GM18909 (cell line): Measurements from ENCODE around the gene EYS.

Experiments
- ATAC-seq: cut with Tn5 transposase; IDR thresholded peaks from one replicate; pipeline ENCODE4 v1.9.1; 2021; ENCODE audit warnings: mild to moderate bottlenecking; ENCODE audit not compliant: unreplicated experiment, poor library complexity

EYS gene

DNA sequence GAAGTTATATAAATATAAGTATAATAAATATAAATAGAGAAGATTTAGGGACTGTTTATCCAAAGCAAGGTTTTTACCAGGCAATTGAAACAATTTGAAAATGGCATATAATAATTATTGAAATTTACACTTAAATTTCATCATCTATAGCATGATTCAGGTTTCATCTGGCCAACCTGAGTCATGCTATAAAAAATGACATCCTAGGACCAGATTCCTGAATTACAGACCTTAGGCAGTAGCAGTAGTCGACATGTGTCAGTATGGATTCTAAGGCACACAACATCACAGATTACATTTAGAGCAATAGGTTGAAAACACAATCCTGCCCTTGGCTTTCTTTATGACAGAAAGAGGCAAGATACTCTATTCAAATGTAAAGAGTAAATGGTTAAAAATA, 1479.2 kb downstream of the EYS start:
- ATAC-seq = no peak

DNA sequence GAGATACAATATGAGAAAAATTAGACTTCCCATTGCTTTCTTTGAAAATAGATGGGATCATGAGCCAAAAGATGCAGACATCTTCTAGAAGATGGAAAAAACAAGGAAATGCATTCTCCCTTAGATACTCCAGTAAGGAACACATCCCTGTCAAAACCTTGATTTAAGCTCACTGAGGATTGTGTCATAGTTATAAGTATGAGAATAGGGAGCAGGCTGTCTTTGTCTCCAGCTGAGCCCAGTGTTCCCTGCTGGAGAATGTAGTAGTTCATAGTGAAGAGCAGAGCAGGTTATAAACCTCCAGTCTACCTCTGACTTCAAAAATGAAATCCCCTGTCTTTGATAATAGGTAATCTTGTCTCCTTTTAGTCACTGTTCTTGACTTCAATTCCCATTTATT, 1481.5 kb downstream of the EYS start:
- no peak for ATAC-seq

DNA sequence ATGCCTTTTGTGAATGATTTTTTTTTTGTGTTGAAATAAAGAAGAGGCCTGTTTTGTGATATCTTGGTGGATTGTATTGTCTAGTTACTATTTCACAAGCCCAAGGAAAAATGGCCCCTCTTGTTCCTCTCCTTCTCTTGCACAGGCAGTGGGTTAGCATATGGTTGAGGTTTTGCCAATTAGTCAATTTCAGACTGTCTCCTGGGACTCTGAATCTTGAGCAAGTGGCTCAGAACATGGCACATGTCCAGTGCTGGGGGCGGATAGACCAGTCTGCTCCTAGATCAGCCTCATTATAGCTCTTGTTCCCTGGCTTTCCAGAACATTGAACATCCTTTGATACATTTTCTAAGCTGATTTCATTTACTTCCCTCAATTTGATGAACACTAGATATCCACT, 1482.2 kb downstream of the EYS start:
- ATAC-seq = no peak

DNA sequence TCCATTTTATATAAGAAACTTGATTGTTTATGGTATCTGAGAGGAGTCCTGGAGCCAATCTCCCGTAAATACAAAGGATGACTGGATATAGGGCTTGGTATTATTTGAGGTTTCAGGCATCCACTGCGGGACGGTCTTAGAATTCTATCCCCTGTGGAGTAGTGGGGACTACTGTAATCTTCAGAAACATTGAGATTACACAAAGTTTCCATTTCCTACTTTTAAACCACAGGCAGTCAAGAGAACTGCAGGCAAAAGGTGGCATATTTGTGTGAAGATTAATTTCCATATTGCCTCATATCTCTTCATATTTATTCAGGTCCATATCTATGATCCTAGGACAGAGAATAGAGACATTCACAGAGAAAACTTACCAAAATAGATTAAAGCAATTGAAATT, 1485.2 kb downstream of the EYS start:
- ATAC-seq = no peak

DNA sequence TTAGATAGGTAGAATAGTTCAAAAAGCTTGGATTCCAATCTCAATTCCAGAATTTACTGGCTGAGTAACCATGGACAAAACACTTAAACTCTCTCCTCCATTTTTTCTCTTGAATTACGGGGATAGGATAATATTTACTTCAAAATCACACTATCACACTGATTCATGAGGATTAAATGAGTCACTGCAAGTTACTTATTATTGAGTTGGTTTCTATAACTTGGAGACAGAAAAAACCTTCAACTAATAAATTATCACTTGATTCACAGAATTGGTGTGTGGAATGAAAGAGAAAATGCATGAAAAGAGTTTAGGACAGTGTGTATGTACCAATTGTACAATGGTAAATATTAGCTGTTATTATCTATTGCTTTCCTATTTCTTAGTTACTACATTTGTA, 1486.2 kb downstream of the EYS start:
- ATAC-seq = no peak

DNA sequence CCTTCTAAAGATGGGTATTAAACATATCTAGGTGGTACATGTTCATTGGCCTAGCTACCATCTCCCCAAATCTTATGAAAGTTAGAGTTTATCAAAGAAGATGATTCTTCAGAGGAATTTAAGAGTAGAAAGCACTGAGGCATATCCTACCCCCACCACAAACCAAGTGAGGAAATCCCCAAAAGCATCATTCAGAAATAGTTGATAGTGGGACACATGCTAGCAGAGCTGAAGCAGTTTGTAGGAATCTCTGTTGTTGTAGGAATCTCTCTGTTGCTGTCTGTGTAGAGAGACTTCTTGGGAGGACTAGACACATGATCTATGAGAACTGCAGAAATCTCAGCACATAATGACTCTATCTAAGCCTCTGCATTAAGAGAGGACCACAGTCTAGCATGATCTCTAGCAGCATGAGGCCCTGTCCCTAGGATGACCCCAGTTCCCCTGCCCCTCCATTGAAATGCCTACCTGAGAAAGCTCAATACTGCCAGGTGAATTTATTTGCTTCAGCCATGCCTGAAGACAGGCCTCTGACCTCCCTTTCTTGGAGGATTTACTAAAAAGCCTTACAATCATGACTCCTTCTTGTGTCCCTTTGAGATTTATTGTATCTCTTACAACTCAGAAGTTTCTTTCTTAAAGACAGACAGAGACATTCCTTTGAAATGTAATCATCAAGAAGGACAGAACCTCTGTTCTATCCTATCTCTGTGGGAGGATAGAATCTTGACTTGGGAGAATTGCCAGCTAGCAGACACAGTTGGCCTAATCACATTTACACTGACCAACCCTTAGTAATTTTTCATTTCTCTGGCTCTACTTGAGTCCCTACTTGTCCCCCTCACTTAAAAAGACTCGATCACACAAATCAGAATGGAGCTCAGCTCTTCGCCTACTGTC, 1489.1 kb downstream of the EYS start:
- peak; percentile 68 for ATAC-seq

DNA sequence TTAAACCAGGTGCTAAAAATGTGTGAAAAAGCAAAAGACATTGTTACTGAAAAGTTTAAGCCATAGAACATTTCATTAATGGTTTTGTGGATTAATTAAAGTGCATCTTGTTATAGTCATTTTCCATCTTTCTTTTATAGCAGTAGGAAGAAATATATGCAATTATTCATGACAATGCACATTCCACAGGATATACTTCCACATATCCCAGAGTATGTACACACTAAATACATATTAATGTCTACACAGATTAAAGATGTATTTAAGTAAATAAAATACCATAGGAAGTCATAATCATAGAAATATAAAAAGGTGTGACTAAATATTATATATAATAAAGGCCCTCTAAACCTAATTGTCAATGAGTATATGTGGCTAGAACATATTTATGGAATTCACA, 1492.7 kb downstream of the EYS start:
- no peak for ATAC-seq

DNA sequence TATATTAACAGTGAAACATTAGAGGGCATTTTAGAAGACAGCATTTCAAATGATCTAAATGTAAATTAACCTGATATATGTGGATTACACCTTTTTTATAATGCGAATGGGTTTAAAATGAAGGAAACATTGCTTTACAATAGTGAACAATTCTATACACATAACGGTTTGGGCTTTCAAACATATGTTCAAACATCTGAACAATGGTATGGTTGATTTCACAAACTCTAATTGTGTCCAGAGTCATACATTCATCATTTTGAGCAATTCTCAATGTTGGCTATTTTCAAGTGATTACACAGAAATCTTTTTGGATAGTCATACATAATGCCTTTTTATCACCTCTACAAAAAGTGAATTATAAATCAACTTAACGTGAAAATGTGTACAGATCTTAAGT, 1493.3 kb downstream of the EYS start:
- ATAC-seq = no peak

DNA sequence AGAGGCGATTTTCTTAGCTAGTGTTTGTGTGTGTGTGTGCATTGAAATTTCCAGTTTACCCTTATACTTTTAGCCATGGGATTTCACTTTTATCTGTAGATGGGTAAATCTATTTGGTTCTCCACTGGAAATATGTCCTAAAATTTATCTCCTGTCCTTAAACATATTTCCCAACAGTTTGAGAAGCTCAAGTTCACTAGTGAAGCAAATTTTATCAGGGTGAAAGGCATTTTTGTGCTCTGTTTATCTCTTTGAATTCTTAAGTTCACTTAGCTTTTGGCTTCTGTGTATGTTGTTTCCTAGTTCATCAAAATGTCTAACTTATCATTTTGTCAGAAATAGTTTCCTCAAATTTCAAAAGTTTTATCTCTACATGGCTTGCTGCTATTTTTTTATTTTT, 1509.8 kb downstream of the EYS start:
- no peak for ATAC-seq

DNA sequence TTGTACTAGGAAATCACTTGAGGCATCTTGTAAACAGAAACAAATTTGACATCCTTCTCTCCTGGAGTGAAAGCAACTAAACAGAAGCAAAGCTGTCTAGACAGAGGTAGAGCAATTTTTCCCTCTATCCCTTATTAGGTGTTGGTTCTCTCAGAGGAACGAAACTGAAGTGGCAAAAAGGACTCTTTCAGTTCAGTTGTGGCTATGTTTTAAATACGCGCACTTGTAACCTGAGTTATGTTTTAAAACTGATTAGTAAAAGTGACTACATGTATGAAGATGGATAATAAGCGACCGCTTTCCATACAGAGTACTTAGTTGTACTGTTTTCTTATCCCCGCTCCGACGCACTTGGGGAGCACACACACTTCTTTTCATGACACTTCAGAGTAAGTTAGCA, 1520.4 kb downstream of the EYS start:
- ATAC-seq = no peak

DNA sequence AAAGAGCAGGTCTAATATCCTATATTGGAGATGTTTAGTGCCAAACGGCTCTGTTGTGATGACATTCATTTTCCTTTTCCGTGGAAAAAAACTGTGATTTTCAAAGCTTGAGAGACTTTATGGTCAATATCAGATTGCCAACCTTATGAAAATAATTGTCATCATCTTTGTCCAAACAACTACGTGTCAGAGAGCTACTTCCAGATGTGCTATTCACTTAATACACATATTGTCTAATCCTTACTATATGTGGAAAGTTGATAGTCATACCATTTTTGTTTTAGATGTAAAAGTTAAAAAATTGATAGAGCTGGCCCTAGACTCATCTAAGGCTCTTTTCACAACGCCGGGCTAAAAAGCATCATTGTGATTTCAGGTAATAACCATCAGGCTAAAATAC, 1521.4 kb downstream of the EYS start:
- no peak for ATAC-seq

DNA sequence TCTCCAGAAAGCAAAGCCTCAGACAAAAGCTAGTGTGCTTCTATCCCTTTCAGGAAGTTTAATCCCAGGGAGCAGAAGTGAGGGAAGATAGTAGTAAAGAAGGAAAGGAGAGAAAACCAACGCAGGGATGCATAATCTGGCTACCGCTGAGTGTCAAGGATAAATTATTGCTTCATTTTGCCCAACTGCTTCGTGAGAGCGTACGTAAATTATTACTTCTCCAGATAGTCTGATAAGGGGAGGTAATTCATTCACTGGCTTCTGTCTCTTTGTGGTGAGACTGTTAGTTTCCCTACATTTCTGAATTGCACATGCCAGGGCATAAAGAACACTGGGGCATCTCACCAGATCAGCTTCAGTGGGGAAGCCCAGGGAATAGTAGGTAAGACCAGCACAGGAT, 1531.7 kb downstream of the EYS start:
- no peak for ATAC-seq

DNA sequence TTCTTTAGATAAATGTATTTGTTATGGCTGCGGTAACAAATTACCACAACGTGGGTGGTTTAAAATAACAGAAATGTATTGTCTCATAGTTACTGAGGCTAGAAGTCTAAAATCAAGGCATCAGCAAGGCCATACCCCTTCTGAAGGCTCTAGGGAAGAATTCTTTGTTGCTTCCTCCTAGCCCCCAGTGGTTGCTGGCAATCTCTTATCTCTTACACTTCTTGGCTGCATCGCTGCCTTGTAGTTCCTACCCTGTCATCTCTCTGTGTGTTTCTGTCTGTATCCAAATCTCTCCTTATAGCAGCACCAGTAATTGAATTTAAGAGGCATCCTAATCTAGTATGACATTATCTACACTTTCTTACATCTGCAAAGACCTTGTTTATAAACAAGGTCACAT, 1536.7 kb downstream of the EYS start:
- no peak for ATAC-seq

DNA sequence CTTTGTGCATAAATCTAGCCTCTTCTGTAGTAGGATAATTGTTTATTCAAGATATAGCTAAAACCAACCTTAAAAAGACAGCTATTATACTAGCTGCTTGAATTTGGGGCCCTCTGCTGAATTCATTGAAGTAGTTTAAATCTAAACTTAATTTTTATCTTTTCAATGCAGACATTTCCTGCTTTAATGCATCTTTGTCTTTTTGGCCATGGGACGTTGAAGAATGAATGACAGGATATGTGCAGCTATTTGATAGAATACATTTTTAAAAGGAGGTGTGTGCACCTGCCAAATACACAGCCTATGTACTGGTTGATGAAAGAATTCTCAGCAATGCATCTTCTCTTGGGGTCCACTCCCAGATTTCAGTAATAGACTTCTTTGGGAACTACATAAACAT, 1546.5 kb downstream of the EYS start:
- no peak for ATAC-seq

DNA sequence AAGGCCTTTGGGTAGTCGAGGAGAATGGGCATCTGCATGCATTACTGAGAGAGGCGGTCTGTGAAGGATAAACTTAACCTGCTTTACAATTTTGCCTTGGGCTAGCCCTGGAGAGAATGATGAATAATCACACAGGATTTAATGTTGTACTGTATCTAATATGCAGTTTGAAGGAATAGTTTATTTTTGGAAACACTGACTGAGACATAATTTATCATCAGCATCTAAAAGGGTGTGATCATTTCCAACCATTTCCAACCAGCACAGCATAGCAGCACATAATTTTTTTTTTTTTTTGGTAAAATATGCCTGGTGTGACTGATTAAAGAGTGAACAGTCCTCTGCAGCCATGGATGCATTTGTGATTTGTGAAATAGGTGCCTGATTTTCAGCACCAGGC, 1552.0 kb downstream of the EYS start:
- no peak for ATAC-seq

DNA sequence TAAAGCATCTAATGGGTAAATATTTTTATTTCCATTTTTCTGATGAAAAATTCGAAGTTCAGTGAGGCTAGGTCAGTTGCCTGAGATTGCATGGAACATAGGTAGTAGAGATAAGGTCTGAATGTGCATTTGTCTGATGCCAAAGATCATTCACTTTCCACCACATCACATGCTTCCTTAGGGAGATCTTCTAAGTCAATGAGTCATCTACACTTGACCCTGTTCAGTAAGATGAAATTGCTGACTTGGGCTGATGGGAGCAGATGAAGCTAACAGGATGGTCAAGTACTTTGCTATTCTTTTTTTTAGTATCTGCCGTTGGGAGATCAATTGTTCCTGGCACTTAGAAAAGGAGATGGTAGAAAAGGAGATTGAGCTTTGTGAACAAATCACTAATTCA, 1560.2 kb downstream of the EYS start:
- no peak for ATAC-seq

DNA sequence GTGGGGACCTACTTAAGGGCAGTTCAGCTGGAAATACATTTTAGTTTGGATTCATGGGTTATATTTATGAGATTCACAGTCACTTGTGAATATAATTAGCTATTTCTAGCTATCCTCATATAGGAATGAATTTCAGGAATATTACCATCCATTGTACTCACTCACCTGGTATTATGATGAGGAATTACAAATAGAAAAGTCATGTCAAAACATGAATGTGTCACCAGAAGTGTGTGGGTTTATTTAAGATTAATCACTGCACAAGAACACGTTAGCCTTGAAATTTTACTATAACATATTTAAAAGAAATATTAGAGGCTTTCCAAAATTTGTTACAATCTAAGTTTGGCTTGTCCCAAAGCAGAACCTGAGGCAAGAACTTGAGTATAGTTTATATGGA, 1560.9 kb downstream of the EYS start:
- no peak for ATAC-seq

DNA sequence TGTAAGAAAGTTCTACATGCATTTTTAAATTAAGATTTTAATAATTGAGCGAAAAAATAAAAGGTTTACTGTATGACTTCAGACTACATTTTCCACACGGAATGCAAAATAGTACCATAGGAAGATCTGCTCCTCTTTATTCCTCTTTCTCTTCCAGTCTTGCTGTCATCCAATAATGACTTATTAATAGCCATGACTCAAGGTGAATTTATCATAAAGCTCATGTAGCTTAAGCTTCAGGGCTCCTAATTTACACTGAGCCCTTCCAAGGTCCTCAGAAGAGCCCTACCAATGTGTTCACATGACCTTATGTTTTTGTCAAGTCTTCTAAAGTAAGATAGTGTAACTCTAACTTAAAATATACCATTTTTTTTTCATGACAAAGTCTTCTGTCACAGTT, 1561.4 kb downstream of the EYS start:
- no peak for ATAC-seq

DNA sequence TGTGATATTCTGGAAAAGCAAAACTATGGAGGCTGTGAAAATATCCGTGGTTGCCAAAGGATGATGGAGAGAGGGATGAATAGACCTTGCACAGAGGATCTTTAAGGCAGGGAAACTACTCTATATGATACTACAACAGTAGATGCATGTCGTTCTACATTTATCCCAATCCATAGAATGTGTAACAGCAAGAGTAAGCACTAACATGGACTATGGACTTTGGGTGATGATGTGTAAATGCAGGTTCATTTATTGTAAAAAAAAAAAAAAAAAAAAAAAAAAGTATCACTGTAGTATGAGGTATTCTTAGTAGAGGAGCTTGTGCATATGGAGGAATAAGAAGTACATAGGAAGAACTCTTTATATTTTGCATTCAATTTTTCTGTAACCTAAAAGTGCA, 1563.9 kb downstream of the EYS start:
- no peak for ATAC-seq

DNA sequence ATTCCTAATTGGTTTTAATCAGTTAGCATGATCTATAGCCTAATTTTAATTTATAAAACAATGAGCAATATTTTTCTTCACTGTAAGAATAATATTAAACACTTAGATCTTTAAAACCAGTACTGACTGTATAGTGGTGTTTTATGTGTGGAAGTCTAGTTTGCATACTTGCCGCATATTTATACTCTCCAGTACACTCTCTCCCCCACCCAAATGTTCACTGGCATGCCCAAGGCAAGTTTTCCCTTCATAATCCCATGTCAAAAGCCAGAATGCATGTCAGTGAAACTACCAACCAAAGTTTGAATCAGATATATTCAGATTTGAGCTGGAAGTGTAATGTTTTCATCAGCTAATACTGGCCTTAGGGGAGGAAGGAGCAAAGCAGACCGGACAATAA, 1565.3 kb downstream of the EYS start:
- ATAC-seq = no peak

DNA sequence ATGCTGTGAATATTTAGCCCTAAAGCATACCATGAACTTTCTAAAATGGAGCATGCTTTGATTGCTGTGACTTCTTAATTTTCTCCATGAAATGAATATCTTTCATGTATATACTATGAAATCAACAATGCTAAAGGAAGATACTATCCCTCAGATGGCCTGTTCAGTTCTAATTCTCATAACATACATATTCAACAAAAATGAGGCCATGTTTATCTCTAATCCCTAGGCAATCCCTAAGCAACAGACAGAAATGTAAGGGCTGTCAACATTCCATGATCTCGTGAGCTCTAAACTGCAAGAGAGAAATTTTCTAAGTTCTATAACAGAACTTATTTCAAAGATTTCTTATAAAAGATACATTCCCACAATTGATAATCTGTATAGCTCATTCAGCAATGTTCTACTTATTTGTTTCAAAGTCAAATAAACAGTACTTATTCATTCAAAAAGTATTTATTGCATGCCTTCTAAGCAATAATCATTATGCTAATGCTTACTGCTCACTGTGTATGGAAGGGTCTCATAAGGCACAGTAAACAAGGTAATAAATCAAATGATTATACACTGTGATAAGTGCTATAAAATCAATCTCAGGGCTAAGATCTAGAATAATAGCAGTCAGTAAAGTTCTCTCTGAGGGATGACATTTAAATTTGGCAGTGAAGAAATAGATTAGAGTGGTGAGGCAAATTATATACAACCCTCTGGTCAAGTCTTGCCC, 1578.6 kb downstream of the EYS start:
- no peak for ATAC-seq
